Endothelial cell of umbilical vein (primary cell): ENCODE measurements around the gene SLC6A9. TPM values are rescaled to one million over a fixed set of nuclear protein-coding genes. Genes with fewer than 3 reads are reported as not detected.

Experiments
- BruUV-seq: library from RNA; stranded (reverse); fragments of 400-500 nt; replicated peaks from 2 replicates; lab custom pipeline; 2021; lab: Mats Ljungman, UMichigan
- CTCF ChIA-PET: fragments of 300-600, 350-600 bp; sonication (Branson Sonifier 250); formaldehyde crosslinking; loops from one replicate; lab custom pipeline; 2021; ENCODE audit warnings: antibody characterized with exemption, inconsistent platforms; lab: Charles Lee
- POLR2A ChIA-PET: fragments of 300-600, 350-600 bp; sonication (Branson Sonifier 250); formaldehyde crosslinking; loops from one replicate; lab custom pipeline; 2021; ENCODE audit warnings: antibody characterized with exemption, inconsistent platforms; lab: Charles Lee
- DNase-seq: peaks from one replicate; pipeline ENCODE4 v3.0.0-alpha.2; 2011; ENCODE audit warnings: low read depth, low spot score
- FAIRE-seq: peaks from 2 replicates; lab custom pipeline; 2011; peaks lifted over from hg19 to GRCh38; lab: Jason Lieb, UNC
- H2AFZ ChIP-seq: 2 replicates; pipeline ENCODE4 v1.6.0; 2012; ENCODE audit warnings: low read depth, low read length, control low read depth, inconsistent platforms
- H3K27ac ChIP-seq: 2 replicates; pipeline ENCODE4 v1.5.1; 2011; ENCODE audit warnings: low read depth, mild to moderate bottlenecking, control low read depth, low read length, moderate library complexity; ENCODE audit not compliant: insufficient read depth
- H3K27me3 ChIP-seq, 2 experiments: 2 replicates each; pipeline versions ENCODE4 v1.6.0 to v1.6.1; 2011; ENCODE audit warnings: low read length in 2 of 2, mixed read lengths in 1 of 2; ENCODE audit not compliant: control insufficient read depth in 2 of 2, insufficient read depth in 2 of 2
- H3K36me3 ChIP-seq, 2 experiments: 2 replicates in 1 of 2; 3 replicates in 1 of 2; pipeline ENCODE4 v1.5.1; 2011; ENCODE audit warnings: low read length in 2 of 2, mild to moderate bottlenecking in 1 of 2, moderate library complexity in 1 of 2; ENCODE audit not compliant: control insufficient read depth in 2 of 2, insufficient read depth in 2 of 2; ENCODE audit errors: extremely low read depth in 1 of 2
- H3K4me1 ChIP-seq: 3 replicates; pipeline ENCODE4 v1.5.1; 2011; ENCODE audit warnings: mild to moderate bottlenecking, low read length; ENCODE audit not compliant: control insufficient read depth, insufficient read depth; ENCODE audit errors: extremely low read depth
- H3K4me2 ChIP-seq: 2 replicates; pipeline ENCODE4 v1.6.1; 2011; ENCODE audit warnings: low read length, control low read depth, mixed read lengths; ENCODE audit not compliant: insufficient read depth
- H3K4me3 ChIP-seq, 3 experiments: fragments of 200-600 bp in 1 of 3; sonication (generic), shearing (Covaris generic) in 1 of 3; replicated peaks in 1 of 3; 2 replicates each; pipeline ENCODE4 v1.5.1; 2011 to 2016; ENCODE audit warnings: control low read depth in 3 of 3, low read length in 3 of 3, mild to moderate bottlenecking in 2 of 3, inconsistent platforms in 1 of 3, low read depth in 1 of 3, moderate library complexity in 1 of 3; ENCODE audit not compliant: insufficient read depth in 1 of 3
- H3K79me2 ChIP-seq: 2 replicates; pipeline ENCODE4 v1.6.0; 2012; ENCODE audit warnings: low read length, inconsistent platforms; ENCODE audit not compliant: control insufficient read depth, insufficient read depth
- H3K9ac ChIP-seq: replicated peaks from 2 replicates; pipeline ENCODE3; 2011; ENCODE audit warnings: low read length, control low read depth; ENCODE audit not compliant: insufficient read depth; ENCODE audit errors: extremely low read depth
- H3K9me1 ChIP-seq: replicated peaks from 3 replicates; pipeline ENCODE4 v1.6.0; 2011; ENCODE audit warnings: mild to moderate bottlenecking, low read length; ENCODE audit not compliant: control insufficient read depth, insufficient read depth; ENCODE audit errors: extremely low read depth
- H3K9me3 ChIP-seq: replicated peaks from 2 replicates; pipeline ENCODE4 v1.5.1; 2012; ENCODE audit warnings: low read length, inconsistent platforms; ENCODE audit not compliant: control insufficient read depth, insufficient read depth
- H4K20me1 ChIP-seq: replicated peaks from 2 replicates; pipeline ENCODE3; 2011; ENCODE audit warnings: mild to moderate bottlenecking, low read length; ENCODE audit not compliant: control insufficient read depth, insufficient read depth; ENCODE audit errors: extremely low read depth
- EZH2 ChIP-seq: IDR thresholded peaks from 2 replicates; pipeline ENCODE4 v1.6.1; 2012; ENCODE audit warnings: borderline replicate concordance, low read depth, mild to moderate bottlenecking, moderate library complexity, low read length, inconsistent platforms; ENCODE audit not compliant: severe bottlenecking
- FOS ChIP-seq: IDR thresholded peaks from 2 replicates; pipeline ENCODE4 v1.6.1; 2011; ENCODE audit warnings: mild to moderate bottlenecking, low read length, moderate library complexity, borderline replicate concordance; ENCODE audit not compliant: insufficient read depth
- GATA2 ChIP-seq: IDR thresholded peaks from 2 replicates; pipeline ENCODE4 v1.7.0; 2011; ENCODE audit warnings: low read depth, mild to moderate bottlenecking, moderate library complexity, mixed read lengths, low read length; ENCODE audit not compliant: insufficient read length, insufficient read depth
- JUN ChIP-seq: IDR thresholded peaks from 2 replicates; pipeline ENCODE4 v1.6.1; 2011; ENCODE audit warnings: borderline replicate concordance, low read depth; ENCODE audit not compliant: insufficient read length, insufficient read depth
- MYC ChIP-seq: IDR thresholded peaks from one replicate; pipeline ENCODE4 v1.6.1; 2011; ENCODE audit warnings: mild to moderate bottlenecking, low read depth, low read length
- POLR2A ChIP-seq: IDR thresholded peaks from 2 replicates; pipeline ENCODE4 v1.6.1; 2012; ENCODE audit warnings: low read depth, mild to moderate bottlenecking, control low read depth, low read length
- POLR2AphosphoS5 ChIP-seq: IDR thresholded peaks from 2 replicates; pipeline ENCODE4 v1.6.1; 2012; ENCODE audit warnings: low read depth, mild to moderate bottlenecking, control low read depth, low read length, moderate library complexity; ENCODE audit not compliant: insufficient read depth
- dilution Hi-C: fragments of 300-500 bp; cut with MboI; formaldehyde crosslinking; loops from one replicate; pipeline ENCODE4 v1.15.0; 2019; ENCODE audit warnings: low sequenced_read_pairs; ENCODE audit not compliant: extremely low pct_ligation_motif_present
- intact Hi-C: fragments of 100-400 bp; cut with micrococcal nuclease; formaldehyde crosslinking; loops from one replicate; pipeline ENCODE4 v1.10.0; 2022
- polyA plus RNA-seq, 4 experiments: library from polyadenylated mRNA; depleted of rRNA in 3 of 4; stranded (reverse) in 3 of 4; unstranded in 1 of 4; fragments of >200 nt; gene quantifications; 2 replicates each; pipeline versions ENCODE4 v1.2.1 to v1.2.3, GENCODE V29; 2011 to 2012; ENCODE audit warnings: missing spikeins in 1 of 4
- total RNA-seq: library from RNA; stranded (reverse); gene quantifications from 2 replicates; pipeline ENCODE4 v1.2.3, GENCODE V29; 2021
- TF ChIP-seq, protein P1 (sequence below): IDR thresholded peaks from 2 replicates; pipeline ENCODE4 v1.6.1; 2011; ENCODE audit not compliant: insufficient read depth, insufficient read length
- TF ChIP-seq, protein P2 (sequence below), 2 donors: IDR thresholded peaks; 1 replicate in 1 of 2; 2 replicates in 1 of 2; pipeline ENCODE4 v1.5.1; 2011; ENCODE audit warnings: low read length in 2 of 2, mild to moderate bottlenecking in 2 of 2, moderate library complexity in 2 of 2, control low read depth in 1 of 2, inconsistent platforms in 1 of 2, low read depth in 1 of 2; ENCODE audit not compliant: insufficient read depth in 1 of 2; ENCODE audit errors: extremely low read depth in 1 of 2

SLC6A9 gene
- total and polyA plus RNA-seq, 2 donors (not counting 3 experiments of a cell fraction or from before 2014, with no cell fraction given), result 0.80 to 1.5 TPM

DNA sequence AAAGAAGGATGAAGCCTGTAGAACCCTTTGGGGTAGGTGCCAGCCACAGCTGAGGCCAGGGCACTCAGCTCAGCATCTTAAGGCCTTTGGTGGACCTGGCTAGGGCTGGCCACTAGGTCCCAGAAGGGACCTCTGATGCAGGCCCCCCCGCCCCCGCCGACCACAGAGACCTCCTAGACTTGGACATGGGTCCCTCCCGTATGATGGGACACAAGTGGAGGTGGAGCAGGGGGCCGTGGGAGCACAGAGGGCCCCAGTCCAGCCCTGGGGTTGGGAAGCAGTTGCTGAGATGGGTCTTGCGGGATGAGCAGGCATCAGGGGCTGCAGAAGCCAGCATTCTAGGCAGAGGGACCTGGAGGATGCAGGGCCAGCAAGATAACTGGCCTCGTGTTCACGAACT lies 49.0 kb downstream of the SLC6A9 start:
- no peak for TF ChIP-seq JUN
- TF ChIP-seq POLR2A, result no peak
- no peak for TF ChIP-seq FOS
- TF ChIP-seq MYC, result no peak
- no peak for TF ChIP-seq POLR2AphosphoS5
- TF ChIP-seq EZH2, result no peak
- TF ChIP-seq, protein P1, sequence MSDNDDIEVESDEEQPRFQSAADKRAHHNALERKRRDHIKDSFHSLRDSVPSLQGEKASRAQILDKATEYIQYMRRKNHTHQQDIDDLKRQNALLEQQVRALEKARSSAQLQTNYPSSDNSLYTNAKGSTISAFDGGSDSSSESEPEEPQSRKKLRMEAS, result no peak
- TF ChIP-seq, protein P2, sequence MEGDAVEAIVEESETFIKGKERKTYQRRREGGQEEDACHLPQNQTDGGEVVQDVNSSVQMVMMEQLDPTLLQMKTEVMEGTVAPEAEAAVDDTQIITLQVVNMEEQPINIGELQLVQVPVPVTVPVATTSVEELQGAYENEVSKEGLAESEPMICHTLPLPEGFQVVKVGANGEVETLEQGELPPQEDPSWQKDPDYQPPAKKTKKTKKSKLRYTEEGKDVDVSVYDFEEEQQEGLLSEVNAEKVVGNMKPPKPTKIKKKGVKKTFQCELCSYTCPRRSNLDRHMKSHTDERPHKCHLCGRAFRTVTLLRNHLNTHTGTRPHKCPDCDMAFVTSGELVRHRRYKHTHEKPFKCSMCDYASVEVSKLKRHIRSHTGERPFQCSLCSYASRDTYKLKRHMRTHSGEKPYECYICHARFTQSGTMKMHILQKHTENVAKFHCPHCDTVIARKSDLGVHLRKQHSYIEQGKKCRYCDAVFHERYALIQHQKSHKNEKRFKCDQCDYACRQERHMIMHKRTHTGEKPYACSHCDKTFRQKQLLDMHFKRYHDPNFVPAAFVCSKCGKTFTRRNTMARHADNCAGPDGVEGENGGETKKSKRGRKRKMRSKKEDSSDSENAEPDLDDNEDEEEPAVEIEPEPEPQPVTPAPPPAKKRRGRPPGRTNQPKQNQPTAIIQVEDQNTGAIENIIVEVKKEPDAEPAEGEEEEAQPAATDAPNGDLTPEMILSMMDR (IDR thresholded peaks at IDR 0.05; ENCODE audit: extremely low read depth in 1 of 2, insufficient read depth in 1 of 2, low read depth in 1 of 2, low read length in 2 of 2), result no peak
- no peak for TF ChIP-seq GATA2
- no peaks in the 10 kb centered on the region for H3K9me1 ChIP-seq
- ChIA-PET CTCF (no interaction called here), POLR2A (no interaction called here)
- dilution Hi-C loops (no loop called here), intact Hi-C loops (no loop called here)
- no peak overlapping the region for H2AFZ ChIP-seq
- H3K79me2 ChIP-seq, result peaks cover 28% of the 10 kb centered on the region
- H3K27me3 ChIP-seq, result no peaks in the 10 kb centered on the region
- FAIRE-seq (no peak), DNase-seq (no peak)
- H3K27ac ChIP-seq, result no peak overlapping the region
- H3K4me3 ChIP-seq, result no peak overlapping the region
- no peaks in the 10 kb centered on the region for H3K9me3 ChIP-seq
- H3K4me1 ChIP-seq, result peaks cover 17% of the 10 kb centered on the region
- H3K36me3 ChIP-seq, result peaks cover 0 to 13% of the 10 kb centered on the region in 2 experiments
- H4K20me1 ChIP-seq, result no peaks in the 10 kb centered on the region
- no peak overlapping the region for H3K4me2 ChIP-seq
- no TSS peak for BruUV-seq
- no peak overlapping the region for H3K9ac ChIP-seq
